Activated CD8-positive, alpha-beta memory T cell treated with anti-CD3 and anti-CD28 coated beads for 36 hours (primary cell): ENCODE data around the gene PIGH. TPM values are rescaled to one million over a fixed set of nuclear protein-coding genes. Genes with fewer than 3 reads are reported as not detected.
"Not testable (repeated sequence)": the region's sequence is repeated elsewhere in the genome, so short reads cannot be mapped to it uniquely, and the experiment has no call there.

Experiments
- CTCF ChIA-PET: fragments of 350-600 bp; sonication (Branson Sonifier 250); formaldehyde crosslinking; loops from one replicate; lab custom pipeline; 2021; ENCODE audit warnings: antibody characterized with exemption; lab: Charles Lee
- POLR2A ChIA-PET: fragments of 350-600 bp; sonication (Branson Sonifier 250); formaldehyde crosslinking; loops from one replicate; lab custom pipeline; 2021; ENCODE audit warnings: antibody characterized with exemption; lab: Charles Lee
- total RNA-seq, 2 experiments: library from RNA; stranded (reverse); gene quantifications; one replicate each; pipeline ENCODE4 v1.2.3, GENCODE V29; 2021

Gene PIGH
- total RNA-seq, 2 experiments from 2014 or later = 21.6 to 22.7 TPM

GRCh38 chr14:67619446-67620216, 19.6 kb upstream of the PIGH start, which contains the start of gene ARG2:
ARG2 (plus strand) TSS chr14:67619920; CDS start chr14:67619978, 58 bp downstream.
- CTCF ChIA-PET = interaction anchor here (0.6 to 1.9 kb wide), 13 partner anchors 9 to 85 kb away, joined by 3 to 13 read pairs (median 4); partner anchors contain the start of genes PIGH and RDH11

DNA sequence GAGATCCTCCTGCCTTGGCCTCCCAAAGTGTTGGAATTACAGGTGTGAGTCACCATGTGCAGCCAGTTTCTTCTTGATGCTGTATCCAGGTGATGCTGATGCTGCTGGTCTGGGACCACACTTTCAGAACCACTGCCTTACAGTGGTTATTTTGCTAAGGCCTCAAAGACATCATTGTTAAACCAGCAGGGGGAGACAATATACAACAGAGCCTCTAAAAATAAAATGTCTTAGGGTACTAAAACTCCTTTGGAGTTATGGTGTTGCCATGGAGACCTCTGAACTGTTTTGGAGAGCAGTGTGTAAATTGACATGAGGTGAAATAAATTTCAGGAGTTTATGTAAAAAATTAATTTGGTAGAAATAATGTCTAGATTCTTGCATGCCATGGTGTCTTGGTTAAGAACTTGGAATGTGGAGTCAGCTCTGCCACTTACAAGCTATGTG, 18.6 kb upstream of the PIGH start:
- CTCF ChIA-PET = interaction anchor here (0.8 to 1.9 kb wide), 7 partner anchors 19 to 86 kb away, joined by 3 to 13 read pairs (median 5); partner anchors contain the start of genes PIGH and RDH11
- POLR2A ChIA-PET = interaction anchor here (0.8 to 0.9 kb wide), 2 partner anchors 18 to 24 kb away, joined by 3 read pairs; partner anchors contain the start of gene PIGH

More at GRCh38 chr14:67619446-67620216, 19.6 kb upstream of the PIGH start, which contains the start of gene ARG2:
- POLR2A ChIA-PET = interaction anchor here (0.8 to 1.5 kb wide), 4 partner anchors 19 to 76 kb away, joined by 3 to 6 read pairs (median 3); partner anchors contain the start of genes PIGH and RDH11

GRCh38 chr14:67610491-67610890, 10.4 kb upstream of the PIGH start:
- CTCF ChIA-PET = no interaction called here
- POLR2A ChIA-PET = interaction anchor here (0.7 kb wide), 1 partner anchor 64 kb away, joined by 3 read pairs; no protein-coding TSS in a partner anchor

DNA sequence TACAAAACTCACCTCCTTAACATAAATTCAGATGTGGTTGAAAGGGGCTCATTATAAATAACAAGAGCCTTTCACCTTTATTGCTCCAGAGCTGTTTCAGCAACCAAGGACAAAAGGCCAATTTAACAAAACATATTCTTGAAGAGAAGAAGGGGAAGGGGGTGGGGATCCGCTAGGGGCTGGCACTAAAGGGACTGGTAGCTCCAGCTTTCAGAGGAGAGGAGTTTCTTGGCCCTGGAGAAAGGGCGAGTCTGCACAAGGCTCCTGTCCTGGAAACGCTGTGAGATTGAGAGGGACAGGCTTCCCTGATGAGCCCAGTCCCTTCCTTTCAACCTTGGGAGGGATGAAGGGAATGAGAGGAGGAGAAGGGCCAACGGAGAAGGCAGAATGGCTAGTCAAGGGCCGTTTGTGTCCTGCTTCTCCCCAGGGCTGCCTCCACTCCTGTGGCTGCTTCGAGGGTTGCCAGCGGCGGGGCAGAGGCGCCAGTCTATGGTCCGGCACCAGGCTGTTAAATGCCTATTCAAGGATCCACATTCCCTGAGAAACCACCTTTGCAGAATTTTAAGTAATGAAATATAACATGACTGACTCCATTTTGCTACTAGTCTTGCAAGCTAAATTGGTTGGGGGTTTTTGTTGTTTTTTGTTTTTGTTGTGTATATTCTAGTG, 9.7 kb upstream of the PIGH start:
- ChIA-PET CTCF (no interaction called here), POLR2A (no interaction called here)

DNA sequence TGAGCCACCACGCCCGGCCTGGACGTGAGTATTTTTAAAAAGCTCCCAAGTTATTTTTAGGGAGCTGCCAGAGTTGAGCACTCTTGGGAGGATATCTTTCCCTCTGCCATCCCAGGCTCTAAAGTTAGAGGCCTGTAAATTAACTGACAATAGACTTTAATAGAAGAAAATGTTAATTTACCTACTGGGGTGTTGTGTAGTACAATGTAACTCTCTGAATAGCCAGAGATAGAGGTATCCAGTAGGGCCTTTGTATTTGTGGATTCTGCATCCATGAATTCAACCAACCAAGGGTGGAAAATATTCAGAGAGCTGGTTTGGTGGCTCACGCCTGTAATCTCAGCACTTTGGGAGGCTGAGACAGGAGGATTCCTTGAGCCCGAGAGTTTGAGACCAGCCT, 7.6 kb upstream of the PIGH start:
- CTCF ChIA-PET = no interaction called here
- POLR2A ChIA-PET = no interaction called here

DNA sequence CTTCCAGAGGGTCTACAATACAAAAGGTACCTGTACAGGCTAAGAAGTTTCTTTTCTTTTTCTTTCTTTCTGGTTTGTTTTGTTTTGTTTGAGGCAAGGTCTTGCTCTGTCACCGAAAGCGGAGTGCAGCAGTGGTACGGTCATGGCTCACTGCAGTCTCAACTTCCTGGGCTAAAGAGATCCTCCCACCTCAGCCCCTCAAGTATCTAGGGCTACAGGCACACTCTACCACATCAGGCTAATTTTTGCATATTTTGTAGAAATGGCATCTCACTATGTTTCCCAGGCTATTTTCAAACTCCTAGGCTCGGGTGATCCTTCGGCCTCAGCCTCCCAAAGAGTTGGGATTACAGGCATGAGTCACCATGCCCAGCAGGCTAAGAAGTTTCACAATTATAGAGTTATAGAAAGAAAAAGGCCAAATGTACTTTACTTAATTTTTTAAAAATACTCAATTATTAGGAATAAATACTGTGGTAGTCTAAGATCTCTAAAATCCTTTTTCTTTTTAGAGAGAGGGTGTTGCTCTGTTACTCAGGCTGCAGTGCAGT, 3.0 kb upstream of the PIGH start:
- POLR2A ChIA-PET = no interaction called here
- CTCF ChIA-PET = no interaction called here

GRCh38 chr14:67602076-67602475, 2.0 kb upstream of the PIGH start:
- ChIA-PET POLR2A (no interaction called here), CTCF (no interaction called here)

DNA sequence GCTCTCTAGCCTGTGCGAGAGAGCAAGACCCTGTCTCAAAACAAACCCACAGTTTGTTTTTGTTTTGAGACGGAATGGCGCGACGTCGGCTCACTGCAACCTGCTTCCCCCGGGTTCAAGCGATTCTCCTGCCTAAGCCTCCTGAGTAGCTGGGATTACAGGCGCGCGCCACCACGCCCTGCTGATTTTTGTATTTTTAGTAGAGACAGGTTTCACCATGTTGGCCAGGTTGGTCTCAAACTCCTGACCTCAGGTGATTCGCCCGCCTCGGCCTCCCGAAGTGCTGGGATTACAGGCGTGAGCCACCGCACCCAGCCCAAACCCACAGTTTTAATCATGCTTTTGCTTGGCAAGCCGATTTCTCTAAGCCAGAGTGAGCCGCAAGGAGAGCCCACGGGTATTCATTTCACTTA, 500 bp upstream of the PIGH start:
- ChIA-PET CTCF (interaction anchor here (0.7 to 2.5 kb wide), 8 partner anchors 11 to 122 kb away, joined by 3 to 10 read pairs (median 6); partner anchors contain the start of gene RDH11), POLR2A (interaction anchor here (0.5 to 2.1 kb wide), 5 partner anchors 18 to 174 kb away, joined by 3 to 13 read pairs (median 4); partner anchors contain the start of gene RDH11)

- ChIA-PET POLR2A (no interaction called here), CTCF (no interaction called here)
Measured at GRCh38 chr14:67595392-67595791, 4.7 kb downstream of the PIGH start.

DNA sequence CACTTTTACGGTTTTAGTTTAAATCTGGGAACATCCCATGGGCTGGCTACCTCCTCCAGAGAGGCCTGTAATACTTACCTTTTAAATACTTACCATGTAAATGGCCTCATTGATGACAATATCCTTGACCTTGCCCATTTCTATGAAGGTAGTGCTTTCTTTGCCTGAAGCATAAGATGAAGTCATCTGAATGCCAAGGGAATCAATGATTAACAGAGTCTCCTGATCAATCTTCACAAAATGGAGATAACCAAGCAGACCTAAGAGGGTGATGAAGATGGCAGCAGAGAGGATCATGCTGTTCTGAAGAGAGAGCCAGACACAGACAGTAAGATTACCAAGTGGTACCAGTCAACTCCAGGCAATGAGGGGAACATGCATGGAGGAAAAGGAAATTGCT, 6.4 kb downstream of the PIGH start:
- POLR2A ChIA-PET, CTCF ChIA-PET: not testable (repeated sequence)

- POLR2A ChIA-PET = no interaction called here
- CTCF ChIA-PET = interaction anchor here (2.5 kb wide), 1 partner anchor 10 kb away, joined by 10 read pairs; the partner anchor contains the start of gene PIGH
Measured at GRCh38 chr14:67589204-67589770, 10.8 kb downstream of the PIGH start.

DNA sequence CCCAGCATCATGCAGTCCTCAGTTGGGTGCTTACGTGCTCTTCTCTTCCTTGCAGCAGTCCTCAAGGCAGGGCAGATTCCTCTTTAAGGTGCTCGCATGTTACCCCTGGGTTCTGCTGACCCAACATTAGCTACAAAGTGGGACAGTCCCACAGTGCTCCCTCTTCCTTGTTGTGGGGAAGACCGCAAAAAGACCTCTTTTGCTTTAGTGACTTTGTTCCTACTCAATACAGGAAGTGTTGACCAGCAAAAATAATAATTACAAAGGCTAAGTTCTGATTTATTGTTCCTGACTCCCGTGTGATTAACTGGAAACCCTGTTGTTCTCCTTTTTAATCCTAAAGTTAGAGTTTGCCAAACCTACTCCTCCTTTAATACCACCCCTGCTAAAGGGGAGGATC, 13.7 kb downstream of the PIGH start:
- ChIA-PET CTCF (interaction anchor here (0.7 to 1.5 kb wide), 3 partner anchors 15 to 160 kb away, joined by 3 read pairs; no protein-coding TSS in a partner anchor), POLR2A (no interaction called here)

GRCh38 chr14:67584978-67585377, 15.1 kb downstream of the PIGH start:
- CTCF ChIA-PET = interaction anchor here (0.9 to 1.8 kb wide), 5 partner anchors 15 to 120 kb away, joined by 3 to 9 read pairs (median 4); partner anchors contain the start of genes PIGH and PLEKHH1
- POLR2A ChIA-PET = no interaction called here

DNA sequence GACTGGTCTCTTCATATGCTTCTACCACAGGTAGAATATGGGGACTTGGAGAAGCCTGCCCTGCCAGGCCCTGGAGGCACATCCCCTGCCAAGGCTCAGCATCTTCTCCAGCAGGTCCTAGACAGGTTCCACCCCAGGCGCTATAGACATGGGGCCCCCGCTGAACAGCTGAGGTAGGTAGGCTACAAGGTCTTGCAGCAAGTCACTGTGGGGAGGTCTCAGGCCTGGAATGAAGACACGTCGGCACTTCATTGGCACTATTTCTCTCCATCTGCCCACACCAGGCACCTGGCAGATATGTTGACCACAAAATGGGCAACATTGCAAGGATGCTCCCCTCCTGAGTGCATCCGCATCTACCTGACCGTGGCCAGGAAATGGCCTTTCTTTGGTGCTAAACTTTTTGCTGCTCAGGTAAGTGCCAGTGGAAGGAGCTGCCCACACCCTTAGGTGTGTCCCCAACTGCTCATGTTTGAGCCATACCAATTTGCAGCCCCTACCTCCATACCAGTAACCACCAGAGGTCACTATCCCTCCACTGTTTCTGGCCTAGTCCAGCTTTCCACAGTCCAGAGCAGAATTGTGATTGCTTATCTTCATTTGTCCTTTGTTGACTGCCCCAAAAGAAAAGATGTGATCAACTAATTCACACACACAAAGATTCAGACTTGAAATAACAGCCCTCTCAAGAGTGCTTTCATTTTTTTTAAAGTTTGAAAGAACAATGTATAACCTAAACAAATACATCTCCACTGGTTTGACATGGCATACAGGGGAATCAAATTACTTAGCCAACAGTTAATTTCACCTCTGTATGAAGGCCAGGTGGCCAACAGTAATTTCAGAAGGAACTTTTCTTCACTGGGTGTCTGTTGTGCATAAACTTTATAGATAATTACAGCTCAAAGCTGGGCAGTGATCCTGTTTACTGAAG, 16.1 kb downstream of the PIGH start:
- CTCF ChIA-PET = interaction anchor here (0.6 to 1.8 kb wide), 8 partner anchors 12 to 121 kb away, joined by 3 to 9 read pairs (median 4); partner anchors contain the start of genes PIGH and PLEKHH1
- POLR2A ChIA-PET = no interaction called here

- ChIA-PET CTCF (interaction anchor here (1.0 kb wide), 1 partner anchor 11 kb away, joined by 3 read pairs; no protein-coding TSS in a partner anchor), POLR2A (no interaction called here)
Measured at GRCh38 chr14:67582061-67582460, 18.0 kb downstream of the PIGH start.

DNA sequence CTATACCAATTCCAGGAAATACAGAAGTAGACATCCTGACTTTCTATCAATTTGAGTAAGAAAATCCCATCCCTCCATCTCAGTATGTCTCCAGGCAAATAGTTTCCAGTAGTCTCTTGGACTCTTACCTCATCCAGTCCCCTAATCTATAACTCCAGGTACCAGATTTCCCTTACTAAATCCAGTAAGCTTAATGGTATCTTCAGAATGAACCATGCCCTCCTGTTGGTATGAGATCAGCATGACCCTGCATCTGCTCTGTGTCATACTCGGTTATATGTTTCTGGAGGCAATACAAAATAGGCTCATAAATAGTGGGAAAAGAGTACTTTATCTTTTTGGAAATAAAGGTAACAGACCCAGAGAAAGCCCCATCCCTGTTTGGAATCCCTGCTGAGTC, 18.4 kb downstream of the PIGH start:
- POLR2A ChIA-PET = no interaction called here
- CTCF ChIA-PET = no interaction called here

GRCh38 chr14:67580336-67581171, 19.5 kb downstream of the PIGH start:
- POLR2A ChIA-PET = no interaction called here

More at GRCh38 chr14:67580336-67581171, 19.5 kb downstream of the PIGH start:
- CTCF ChIA-PET = interaction anchor here (0.9 to 1.3 kb wide), 4 partner anchors 9 to 153 kb away, joined by 3 to 5 read pairs (median 4); no protein-coding TSS in a partner anchor
